ENCODE measurements around the gene EGR1.
A peak's percentile ranks its signal among the peaks of the same experiment; 100 is the strongest.
"Not testable (repeated sequence)": the region's sequence is repeated elsewhere in the genome, so short reads cannot be mapped to it uniquely, and the experiment has no call there.

The EGR1 gene

DNA sequence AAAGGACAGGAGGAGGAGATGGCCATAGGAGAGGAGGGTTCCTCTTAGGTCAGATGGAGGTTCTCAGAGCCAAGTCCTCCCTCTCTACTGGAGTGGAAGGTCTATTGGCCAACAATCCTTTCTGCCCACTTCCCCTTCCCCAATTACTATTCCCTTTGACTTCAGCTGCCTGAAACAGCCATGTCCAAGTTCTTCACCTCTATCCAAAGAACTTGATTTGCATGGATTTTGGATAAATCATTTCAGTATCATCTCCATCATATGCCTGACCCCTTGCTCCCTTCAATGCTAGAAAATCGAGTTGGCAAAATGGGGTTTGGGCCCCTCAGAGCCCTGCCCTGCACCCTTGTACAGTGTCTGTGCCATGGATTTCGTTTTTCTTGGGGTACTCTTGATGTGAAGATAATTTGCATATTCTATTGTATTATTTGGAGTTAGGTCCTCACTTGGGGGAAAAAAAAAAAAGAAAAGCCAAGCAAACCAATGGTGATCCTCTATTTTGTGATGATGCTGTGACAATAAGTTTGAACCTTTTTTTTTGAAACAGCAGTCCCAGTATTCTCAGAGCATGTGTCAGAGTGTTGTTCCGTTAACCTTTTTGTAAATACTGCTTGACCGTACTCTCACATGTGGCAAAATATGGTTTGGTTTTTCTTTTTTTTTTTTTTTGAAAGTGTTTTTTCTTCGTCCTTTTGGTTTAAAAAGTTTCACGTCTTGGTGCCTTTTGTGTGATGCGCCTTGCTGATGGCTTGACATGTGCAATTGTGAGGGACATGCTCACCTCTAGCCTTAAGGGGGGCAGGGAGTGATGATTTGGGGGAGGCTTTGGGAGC, 3.1 kb downstream of the EGR1 start:
- DNase-seq (ENCODE audit: low read depth, low spot score): no peak
- peak overlapping the region; percentile 39 for H3K27ac ChIP-seq

DNA sequence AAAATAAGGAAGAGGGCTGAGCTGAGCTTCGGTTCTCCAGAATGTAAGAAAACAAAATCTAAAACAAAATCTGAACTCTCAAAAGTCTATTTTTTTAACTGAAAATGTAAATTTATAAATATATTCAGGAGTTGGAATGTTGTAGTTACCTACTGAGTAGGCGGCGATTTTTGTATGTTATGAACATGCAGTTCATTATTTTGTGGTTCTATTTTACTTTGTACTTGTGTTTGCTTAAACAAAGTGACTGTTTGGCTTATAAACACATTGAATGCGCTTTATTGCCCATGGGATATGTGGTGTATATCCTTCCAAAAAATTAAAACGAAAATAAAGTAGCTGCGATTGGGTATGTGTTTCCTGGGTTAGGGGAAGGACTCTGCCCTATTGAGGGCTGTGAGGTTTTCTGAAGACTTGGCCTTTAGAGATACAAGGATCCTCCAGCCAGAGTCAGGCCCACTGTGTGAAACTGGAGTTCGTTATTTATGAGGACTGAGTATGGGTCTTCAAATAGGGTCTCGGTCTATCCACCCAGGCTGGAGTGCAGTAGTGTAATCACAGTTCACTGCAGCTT, 3.8 kb downstream of the EGR1 start:
- no peak for DNase-seq (ENCODE audit: low read depth, low spot score)
- peak overlapping the region; percentile 39 for H3K27ac ChIP-seq

DNA sequence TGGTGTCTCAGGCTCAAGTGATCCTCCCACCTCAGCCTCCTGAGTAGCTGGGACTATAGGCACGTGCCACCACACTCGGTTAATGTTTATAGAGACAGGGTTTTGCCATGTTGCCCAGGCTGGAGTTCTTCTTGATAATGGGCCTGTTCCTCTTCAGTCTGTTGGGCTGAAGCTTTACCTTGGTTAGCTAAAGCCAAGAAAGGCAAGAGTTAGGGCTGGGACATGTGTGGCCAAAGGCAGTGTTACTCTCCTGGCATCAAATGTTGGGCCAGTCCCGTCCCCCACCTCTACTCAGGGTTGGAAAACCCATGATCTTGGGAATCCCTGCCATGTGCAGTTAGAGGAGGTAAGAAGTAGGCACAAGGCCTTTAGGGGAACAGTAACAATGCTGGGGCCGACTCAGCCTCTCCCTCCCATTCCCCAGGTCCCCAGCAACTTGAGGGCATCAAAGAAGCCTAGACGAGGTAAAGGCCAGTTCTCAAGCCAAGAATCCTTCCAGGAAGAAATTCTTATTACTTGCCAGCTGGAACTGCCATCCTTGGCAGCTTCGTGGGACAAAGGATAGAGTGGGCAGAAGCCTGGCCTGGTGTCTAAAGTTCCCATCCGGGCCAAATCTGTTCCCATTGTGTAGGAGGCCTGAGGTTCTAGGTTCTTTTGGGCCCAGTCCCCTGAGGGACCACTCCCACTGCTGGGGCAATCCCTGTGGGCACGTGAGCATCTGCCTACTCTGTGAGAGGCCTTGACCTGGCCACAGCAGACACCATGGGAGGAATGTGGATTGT, 4.5 kb downstream of the EGR1 start:
- H3K27ac ChIP-seq: peak overlapping the region; percentile 39
- DNase-seq (ENCODE audit: low read depth, low spot score): peak; percentile 84

DNA sequence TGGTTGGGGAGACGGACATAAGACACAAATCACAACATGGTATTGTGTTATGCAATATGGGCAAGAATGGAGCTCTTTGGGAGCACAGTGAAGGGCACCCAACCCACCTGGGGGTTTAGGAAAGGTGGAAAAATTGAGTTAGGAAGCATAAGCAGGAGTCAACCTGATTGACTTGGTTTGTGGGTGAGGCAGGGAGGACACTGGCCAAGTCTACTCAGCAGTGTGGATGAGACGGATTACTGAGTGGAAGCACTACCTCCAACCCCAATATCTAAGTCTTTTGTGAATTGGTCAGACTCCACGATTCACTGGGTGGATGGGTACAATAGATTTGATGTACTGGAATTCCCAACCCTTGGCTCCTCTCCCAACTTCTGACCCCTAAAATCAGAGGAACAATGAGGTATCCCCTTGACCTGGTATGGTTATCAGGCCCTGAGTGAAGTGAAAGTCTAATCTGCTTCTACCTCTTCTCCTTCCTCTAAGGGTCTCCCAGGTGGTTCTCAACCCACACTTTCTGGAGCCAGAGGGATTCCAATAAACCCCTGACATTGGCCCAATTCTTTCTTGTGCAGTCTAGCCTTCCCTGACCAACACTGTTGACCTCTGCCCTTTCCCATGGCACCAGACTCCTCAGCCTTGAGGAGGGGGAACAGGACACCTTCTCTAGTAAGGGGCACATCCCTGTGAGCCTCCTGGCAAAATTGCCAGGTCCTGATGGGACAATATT, 5.2 kb downstream of the EGR1 start:
- DNase-seq (ENCODE audit: low read depth, low spot score): no peak
- H3K27ac ChIP-seq: peak overlapping the region; percentile 39

DNA sequence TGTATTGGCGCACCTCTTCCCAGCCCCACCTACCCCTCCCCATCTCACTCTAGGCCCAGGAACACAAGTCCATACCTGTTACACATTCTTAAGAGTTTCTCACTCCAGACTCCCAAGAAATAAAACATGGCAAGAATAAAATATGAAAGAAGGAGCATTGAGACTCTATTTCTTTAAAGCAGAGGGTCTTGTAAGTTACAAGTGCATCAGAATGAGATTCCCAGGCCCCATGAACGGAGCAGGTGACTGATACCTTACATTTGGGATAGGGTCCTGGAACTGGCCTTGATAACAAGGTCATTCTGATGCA, 5.7 kb downstream of the EGR1 start:
- H3K27ac ChIP-seq: peak overlapping the region; percentile 39
- no peak for DNase-seq (ENCODE audit: low read depth, low spot score)

DNA sequence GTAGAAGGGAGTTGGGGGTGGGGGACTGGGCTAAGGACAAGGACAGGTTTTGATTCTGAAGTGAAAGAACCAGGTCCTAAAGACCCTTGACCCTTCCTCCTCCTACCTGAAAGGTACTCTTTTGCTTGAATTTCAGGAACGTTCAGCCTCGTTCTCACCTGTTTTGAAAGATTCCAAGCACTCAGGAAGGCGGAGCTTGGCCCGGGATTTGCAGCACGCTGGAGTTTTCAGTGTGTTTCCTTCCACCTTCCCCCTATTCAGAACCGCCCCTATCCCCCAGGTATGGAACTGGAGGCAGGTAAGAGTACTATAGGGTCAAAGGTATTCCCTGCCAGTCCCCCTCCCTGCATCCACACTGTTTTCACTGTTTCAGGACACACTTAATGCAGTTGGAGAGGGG, 7.1 kb downstream of the EGR1 start:
- no peak for DNase-seq (ENCODE audit: low read depth, low spot score)
- no peak overlapping the region for H3K27ac ChIP-seq

DNA sequence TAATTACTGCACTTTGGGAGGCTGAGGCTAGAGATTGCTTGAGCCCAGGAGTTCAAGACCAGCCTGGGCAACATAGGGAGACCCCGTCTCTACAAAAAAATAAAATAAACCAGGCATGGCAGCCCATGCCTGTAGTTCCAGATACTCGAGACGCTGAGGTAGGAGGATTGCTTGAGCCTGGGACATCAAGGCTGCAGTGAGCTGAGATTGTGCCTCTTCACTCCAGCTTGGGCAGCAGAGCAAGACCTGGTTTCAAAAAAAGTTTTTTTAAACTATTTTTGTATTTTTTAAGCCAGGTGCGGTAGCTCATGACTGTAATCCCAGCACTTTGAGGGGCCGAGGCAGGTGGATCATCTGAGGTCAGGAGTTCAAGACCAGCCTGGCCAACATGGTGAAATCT, 7.9 kb downstream of the EGR1 start:
- not testable (repeated sequence) for DNase-seq (ENCODE audit: low read depth, low spot score); H3K27ac ChIP-seq

DNA sequence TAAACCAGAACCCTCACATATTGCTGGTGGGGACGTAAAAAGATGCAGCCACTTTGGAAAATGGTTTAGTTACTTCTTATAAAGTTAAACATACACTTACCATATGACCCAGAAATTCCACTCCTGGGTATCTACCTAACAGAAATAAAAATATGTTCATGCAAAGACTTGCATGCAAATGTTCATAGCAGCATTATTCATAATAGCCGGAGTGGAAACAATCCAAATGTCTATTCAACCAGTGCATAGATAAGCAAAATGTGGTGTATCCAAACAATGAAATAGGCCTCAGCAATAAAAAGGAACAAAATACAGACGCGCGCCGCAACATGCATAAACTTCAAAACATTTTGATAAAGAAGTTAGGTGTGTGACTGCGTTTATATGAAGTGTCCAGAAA, 11.6 kb downstream of the EGR1 start:
- no peak overlapping the region for H3K27ac ChIP-seq
- no peak for DNase-seq (ENCODE audit: low read depth, low spot score)

DNA sequence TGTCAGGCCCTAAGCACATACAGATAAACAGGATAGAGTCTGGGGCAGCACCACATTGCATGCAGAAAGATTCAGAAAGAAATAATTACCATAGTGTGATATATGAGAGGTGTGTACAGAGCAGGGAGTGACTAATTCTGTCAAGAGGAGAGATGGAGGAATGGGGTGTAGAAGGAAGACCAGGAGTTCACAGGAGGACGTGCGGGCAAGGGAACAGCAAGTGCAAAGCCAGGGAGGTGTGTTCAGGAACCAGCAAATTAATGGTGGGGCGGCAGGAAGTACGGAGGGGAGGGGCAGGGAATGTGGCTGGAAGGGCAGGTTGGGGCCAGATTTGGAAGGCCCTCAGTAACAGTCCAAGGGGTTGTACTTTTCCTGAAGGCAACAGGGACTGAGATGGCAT, 17.4 kb downstream of the EGR1 start:
- H3K27ac ChIP-seq: peak overlapping the region; percentile 49

DNA sequence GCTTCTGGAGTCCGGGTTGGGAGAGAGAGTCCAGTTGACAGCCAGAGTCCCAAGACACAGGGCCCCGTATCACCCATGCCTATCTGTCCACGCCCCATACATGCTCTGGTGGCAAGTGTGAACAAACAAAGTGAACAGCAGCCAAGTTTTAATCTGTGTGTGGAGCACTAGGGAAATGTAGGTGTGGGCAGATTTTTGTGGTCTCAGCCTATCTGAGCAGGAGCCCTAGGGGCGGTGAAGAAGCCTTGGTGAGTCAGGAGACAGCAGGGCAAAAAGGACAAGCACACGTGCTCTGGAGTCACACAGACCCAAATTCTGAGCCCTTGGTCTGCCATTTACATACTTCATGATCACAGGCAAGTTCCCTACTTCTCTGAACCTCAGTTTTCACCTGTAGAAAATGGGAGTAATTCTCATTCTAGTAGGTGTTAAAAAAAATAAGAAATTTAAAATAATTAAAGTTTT, 23.2 kb downstream of the EGR1 start:
- no peak overlapping the region for H3K27ac ChIP-seq
- DNase-seq (ENCODE audit: low read depth, low spot score): no peak

More for the DNA sequence above, 17.4 kb downstream of the EGR1 start:
- no peak for DNase-seq (ENCODE audit: low read depth, low spot score)

DNA sequence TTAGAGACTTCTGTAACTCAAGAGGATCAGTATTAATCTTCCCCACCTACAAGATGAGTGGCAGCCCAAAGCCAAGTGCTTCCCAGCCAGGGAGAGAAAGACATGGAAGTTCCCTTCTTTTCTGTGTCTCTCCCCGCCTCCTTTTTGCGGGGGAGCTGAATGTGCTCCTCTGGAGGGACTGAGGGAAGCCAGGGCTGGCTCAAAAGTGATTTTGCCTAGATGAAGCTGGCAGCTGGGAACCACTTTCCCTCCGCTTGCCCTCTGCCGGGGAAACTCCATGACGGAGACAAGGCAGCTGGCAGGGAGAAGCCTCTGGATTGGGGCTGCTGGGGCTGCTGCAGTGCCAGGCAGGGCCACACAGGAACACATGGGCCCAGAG, 24.4 kb downstream of the EGR1 start:
- DNase-seq (ENCODE audit: low read depth, low spot score): no peak
- H3K27ac ChIP-seq: no peak overlapping the region

DNA sequence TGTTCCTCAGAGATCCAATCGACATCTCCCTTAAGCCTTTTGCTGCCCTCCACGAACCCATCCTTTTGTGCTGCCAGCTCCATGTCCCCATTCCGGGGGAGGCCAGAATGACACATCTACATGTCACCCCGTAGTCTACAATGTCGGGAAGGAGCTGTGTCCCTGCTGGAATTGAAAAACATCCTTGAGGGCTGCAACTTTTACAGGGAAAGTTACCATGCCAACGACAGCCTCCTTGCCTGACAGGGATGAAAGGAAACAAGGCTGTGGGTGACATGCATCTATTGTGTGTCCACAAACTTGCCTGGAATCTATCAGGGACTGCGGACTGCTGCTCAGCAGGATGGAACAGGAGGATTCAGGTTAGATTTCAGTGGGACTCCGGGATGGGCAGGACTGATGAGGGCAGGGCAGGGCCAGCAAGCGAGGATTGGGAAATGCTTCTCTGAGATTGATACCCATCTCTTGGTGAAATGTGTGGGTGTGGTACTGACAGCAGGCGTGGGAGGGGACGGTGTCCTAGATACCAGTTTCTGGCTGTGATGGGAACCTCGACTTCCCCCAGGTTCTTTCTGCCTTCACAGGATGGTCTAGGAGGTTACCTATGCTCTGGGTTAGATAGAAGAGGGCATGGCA, 25.5 kb downstream of the EGR1 start:
- H3K27ac ChIP-seq: no peak overlapping the region
- no peak for DNase-seq (ENCODE audit: low read depth, low spot score)

DNA sequence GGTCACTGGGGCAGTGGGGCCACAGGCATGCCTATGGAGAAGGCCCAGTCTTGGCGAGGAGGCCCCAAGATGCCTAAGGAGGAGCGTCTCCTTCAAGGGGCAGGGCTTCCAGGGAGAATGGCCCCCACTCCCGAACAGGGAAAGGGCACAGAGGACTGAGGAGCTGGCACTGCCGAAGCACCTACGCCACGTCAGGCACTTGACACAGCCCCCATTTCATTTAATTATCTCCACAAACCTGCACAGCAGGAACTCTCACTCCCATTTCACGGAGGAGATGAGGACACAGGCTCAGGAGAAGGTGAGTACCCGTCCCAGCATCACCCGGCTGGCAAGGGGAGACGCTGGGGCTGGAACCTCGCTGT, 26.0 kb downstream of the EGR1 start:
- peak overlapping the region; percentile 35 for H3K27ac ChIP-seq
- DNase-seq (ENCODE audit: low read depth, low spot score): no peak

DNA sequence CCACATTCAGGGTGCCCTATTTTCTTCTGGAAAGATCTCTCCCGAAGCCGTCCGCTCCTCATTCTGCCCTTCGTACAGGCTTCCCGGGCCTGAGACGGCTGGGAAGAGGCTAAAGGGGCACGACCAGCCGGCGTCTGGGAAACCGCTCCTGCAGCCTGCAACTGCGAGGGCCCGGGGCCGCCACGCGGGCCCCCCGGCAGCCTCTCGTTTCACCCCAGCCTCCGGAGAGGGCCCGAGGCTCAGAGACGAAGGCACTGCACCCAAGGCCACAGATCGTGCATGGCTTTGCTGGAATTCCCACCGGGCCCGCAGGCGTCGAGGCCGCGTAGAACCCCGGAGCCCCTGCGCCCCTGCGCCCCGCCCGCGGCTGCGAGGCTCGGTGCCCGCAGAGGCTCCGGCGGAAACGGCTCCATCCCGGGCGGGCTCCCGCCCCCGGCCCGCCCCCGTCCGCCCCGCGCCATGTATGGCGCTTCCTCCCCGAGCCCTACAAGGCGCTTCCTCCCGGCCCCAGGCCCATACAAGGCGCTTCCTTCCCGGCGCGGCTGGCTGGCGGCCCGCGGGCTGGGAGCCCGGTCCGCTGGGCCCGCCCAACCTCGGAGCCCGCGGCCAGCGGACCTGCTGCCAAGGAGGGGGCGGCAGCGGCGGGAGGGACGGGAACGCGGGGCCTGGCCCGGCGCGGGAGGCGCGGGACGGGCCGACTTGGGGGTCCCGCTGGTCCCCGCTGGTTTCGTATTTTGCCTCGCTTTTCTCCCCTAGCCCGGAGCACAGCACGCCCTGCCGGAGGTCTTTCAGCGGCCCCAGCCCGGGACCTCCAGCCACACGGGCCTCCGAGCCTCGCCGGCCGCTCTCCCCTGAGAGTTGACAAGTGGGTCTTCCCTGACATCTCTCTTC, 26.6 kb downstream of the EGR1 start:
- DNase-seq (ENCODE audit: low read depth, low spot score): no peak
- peak overlapping the region; percentile 35 for H3K27ac ChIP-seq

DNA sequence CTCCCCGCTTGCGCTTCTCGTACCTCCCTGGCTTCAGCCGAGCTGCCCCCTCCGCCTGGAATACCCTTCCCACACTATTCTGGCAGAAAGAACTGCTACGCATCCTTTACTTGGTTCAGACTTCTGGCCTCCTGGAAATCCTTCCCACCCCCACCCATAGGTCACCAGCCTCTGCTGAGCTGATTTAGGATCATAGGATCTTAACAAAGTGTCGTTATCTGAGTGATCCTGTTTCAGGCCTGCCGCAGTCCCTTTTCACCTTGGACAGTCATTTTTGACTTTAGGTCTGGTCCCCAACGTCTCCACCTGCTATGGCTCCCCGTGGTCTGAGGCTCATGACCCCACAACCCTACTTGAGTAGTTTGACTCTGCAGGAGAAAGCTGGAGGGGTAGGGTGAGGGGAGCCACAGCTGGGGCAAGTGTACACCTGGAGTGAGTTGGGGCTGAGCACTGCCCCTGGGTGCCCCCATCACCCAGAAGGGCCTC, 27.3 kb downstream of the EGR1 start:
- DNase-seq (ENCODE audit: low read depth, low spot score): no peak
- peak overlapping the region; percentile 35 for H3K27ac ChIP-seq

DNA sequence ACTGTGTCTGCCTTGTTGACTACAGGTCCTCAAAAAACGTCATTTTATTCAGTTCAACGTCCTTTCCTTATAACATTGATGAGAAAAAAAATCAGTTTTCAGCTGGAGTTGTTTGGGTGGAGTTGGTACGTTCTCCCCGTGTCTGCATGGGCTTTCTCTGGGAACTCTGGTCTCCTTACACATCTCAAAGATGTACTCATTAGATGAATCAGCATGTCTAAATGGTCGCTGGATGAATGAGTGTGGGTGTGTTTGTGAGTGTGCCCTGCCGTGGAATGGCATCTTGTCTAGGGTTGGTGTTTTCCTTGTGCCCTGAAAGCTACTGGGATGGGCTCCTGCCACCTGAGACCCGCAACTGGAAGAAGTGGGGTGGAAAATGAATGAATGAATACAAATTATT, 30.1 kb downstream of the EGR1 start:
- H3K27ac ChIP-seq: no peak overlapping the region
- no peak for DNase-seq (ENCODE audit: low read depth, low spot score)

DNA sequence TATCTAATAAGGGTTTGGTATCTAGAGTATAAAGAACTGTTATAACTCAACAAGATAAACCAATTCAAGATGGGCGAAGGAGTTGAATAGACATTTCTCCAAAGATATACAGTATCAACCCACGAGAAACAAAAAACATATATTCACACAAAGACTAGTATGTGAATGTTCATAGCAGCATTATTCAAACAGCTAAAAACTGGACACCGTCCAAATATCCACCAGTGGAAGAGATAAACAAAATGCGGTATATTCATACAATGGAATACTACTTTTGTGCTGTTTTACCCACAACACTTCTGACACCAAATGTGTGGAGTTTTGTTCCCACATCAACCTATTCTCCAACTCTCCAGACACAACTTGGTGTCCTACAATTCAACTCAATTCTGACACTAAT, 33.1 kb downstream of the EGR1 start:
- H3K27ac ChIP-seq: no peak overlapping the region
- DNase-seq (ENCODE audit: low read depth, low spot score): no peak

DNA sequence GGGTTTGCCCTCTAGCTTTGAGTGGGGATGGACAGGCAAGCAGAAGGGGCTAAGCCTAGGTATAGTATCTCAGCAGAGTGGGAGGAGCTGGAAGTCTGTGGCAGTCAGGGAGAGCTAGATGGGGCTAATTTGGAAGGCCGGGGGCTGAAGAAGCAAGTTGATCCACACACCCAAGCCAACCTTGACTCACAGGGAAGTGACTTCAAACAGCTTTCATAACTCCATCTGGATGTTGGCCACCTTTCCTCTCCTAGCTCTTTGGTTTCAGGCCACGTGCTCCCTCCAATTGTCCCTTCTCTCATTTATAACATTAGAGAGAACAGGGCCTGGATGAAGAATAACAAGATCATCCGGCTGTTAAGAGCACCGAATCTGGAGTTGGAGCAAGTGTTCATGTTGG, 36.8 kb downstream of the EGR1 start:
- H3K27ac ChIP-seq: peak overlapping the region; percentile 41
- DNase-seq (ENCODE audit: low read depth, low spot score): no peak

DNA sequence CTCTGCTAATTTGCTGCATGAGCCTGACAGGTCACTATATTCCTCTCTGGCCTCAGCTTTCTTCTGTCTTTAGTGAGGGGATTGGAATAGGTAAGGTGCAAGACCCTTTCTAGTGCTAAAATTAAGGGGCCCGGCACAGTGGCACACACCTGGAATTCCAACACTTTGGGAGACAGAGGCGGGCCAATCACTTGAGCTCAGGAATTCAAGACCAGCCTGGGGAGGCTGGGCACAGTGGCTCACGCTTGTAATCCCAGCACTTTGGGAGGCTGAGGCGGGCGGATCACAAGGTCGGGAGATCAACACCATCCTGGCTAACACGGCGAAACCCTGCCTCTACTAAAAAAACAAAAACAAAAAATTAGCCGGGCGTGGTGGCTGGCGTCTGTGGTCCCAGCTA, 37.2 kb downstream of the EGR1 start:
- DNase-seq (ENCODE audit: low read depth, low spot score): no peak
- H3K27ac ChIP-seq: peak overlapping the region; percentile 41
